Liver (tissue), 9 donors: ENCODE results near the gene LRRC7. TPM values are rescaled to one million over a fixed set of nuclear protein-coding genes. Genes with fewer than 3 reads are reported as not detected.

Source experiments
- DNase-seq: peaks from one replicate; pipeline ENCODE4 v3.0.0-alpha.2; 2017; ENCODE audit warnings: low spot score
- H3K27ac ChIP-seq, 2 donors: one replicate each; pipeline ENCODE4 v1.7.0; 2013; ENCODE audit warnings: inconsistent platforms in 2 of 2, low read length in 2 of 2, control low read depth in 1 of 2, low read depth in 1 of 2, mild to moderate bottlenecking in 1 of 2
- H3K27me3 ChIP-seq, 4 donors: one replicate each; pipeline versions ENCODE4 v1.6.1 to v1.7.0; 2013; ENCODE audit warnings: low read length in 3 of 4, inconsistent platforms in 1 of 4, mild to moderate bottlenecking in 1 of 4, moderate library complexity in 1 of 4; ENCODE audit not compliant: control insufficient read depth in 4 of 4, insufficient read depth in 4 of 4
- H3K36me3 ChIP-seq, 4 donors: one replicate each; pipeline versions ENCODE4 v1.6.1 to v1.7.0; 2013; ENCODE audit warnings: low read length in 3 of 4, mild to moderate bottlenecking in 3 of 4, low read depth in 1 of 4, moderate library complexity in 1 of 4; ENCODE audit not compliant: control insufficient read depth in 4 of 4, insufficient read depth in 3 of 4
- H3K4me1 ChIP-seq, 4 donors: one replicate each; pipeline versions ENCODE4 v1.6.1 to v1.7.0; 2013; ENCODE audit warnings: low read length in 3 of 4, mild to moderate bottlenecking in 3 of 4, moderate library complexity in 1 of 4; ENCODE audit not compliant: control insufficient read depth in 4 of 4, insufficient read depth in 4 of 4
- H3K4me3 ChIP-seq, 3 donors: one replicate each; pipeline versions ENCODE4 v1.6.1 to v1.7.0; 2013; ENCODE audit warnings: low read length in 3 of 3, control low read depth in 1 of 3, low read depth in 1 of 3, mild to moderate bottlenecking in 1 of 3
- H3K9ac ChIP-seq, 2 donors: one replicate each; pipeline ENCODE4 v1.7.0; 2013; ENCODE audit warnings: low read length in 2 of 2, mild to moderate bottlenecking in 2 of 2, moderate library complexity in 2 of 2, control low read depth in 1 of 2, low read depth in 1 of 2
- H3K9me3 ChIP-seq, 4 donors: one replicate each; pipeline versions ENCODE4 v1.6.1 to v1.7.0; 2013; ENCODE audit warnings: low read length in 3 of 4; ENCODE audit not compliant: control insufficient read depth in 4 of 4
- ATF3 ChIP-seq: IDR thresholded peaks from 2 replicates; pipeline ENCODE4 v1.6.1; 2016; ENCODE audit warnings: antibody characterized with exemption
- EGR1 ChIP-seq, 2 donors: IDR thresholded peaks; 2 replicates each; pipeline ENCODE4 v1.6.1; 2016 to 2018; ENCODE audit warnings: antibody characterized with exemption in 2 of 2, low read depth in 2 of 2
- FOXA1 ChIP-seq: IDR thresholded peaks from 2 replicates; pipeline ENCODE4 v1.6.1; 2016; ENCODE audit warnings: antibody characterized with exemption
- FOXA2 ChIP-seq: IDR thresholded peaks from 2 replicates; pipeline ENCODE4 v1.6.1; 2016; ENCODE audit warnings: antibody characterized with exemption
- HNF4A ChIP-seq, 2 donors: conservative IDR thresholded peaks; 2 replicates each; pipeline ENCODE4 v1.6.1; 2016; ENCODE audit warnings: antibody characterized with exemption in 2 of 2, mild to moderate bottlenecking in 2 of 2
- JUND ChIP-seq, 2 donors: IDR thresholded peaks; 2 replicates each; pipeline ENCODE4 v1.6.1; 2016; ENCODE audit warnings: antibody characterized with exemption in 2 of 2
- MAX ChIP-seq: IDR thresholded peaks from 2 replicates; pipeline ENCODE4 v1.6.1; 2016; ENCODE audit warnings: antibody characterized with exemption
- NR2F2 ChIP-seq: IDR thresholded peaks from 2 replicates; pipeline ENCODE4 v1.6.1; 2016; ENCODE audit warnings: antibody characterized with exemption
- RAD21 ChIP-seq, 2 donors: IDR thresholded peaks; 2 replicates each; pipeline ENCODE4 v1.6.1; 2016; ENCODE audit warnings: antibody characterized with exemption in 2 of 2, mild to moderate bottlenecking in 2 of 2
- REST ChIP-seq: IDR thresholded peaks from 2 replicates; pipeline ENCODE4 v1.6.1; 2016; ENCODE audit warnings: antibody characterized with exemption, mild to moderate bottlenecking
- SP1 ChIP-seq: IDR thresholded peaks from 2 replicates; pipeline ENCODE4 v1.6.1; 2018; ENCODE audit warnings: antibody characterized with exemption, mild to moderate bottlenecking
- TAF1 ChIP-seq: conservative IDR thresholded peaks from 2 replicates; pipeline ENCODE4 v1.6.1; 2016; ENCODE audit warnings: antibody characterized with exemption, mild to moderate bottlenecking
- YY1 ChIP-seq: IDR thresholded peaks from 2 replicates; pipeline ENCODE4 v1.6.1; 2016; ENCODE audit warnings: antibody characterized with exemption, mild to moderate bottlenecking
- ZBTB33 ChIP-seq: IDR thresholded peaks from 2 replicates; pipeline ENCODE4 v1.6.1; 2016; ENCODE audit warnings: antibody characterized with exemption
- WGBS: extraction: QIAGEN DNeasy Blood & Tissue Kit; methylation state at CpG from one replicate; pipeline ENCODE4 v1.1.7; 2013; 5-methylcytosine and 5-hydroxymethylcytosine counted together
- polyA plus RNA-seq, 2 donors: library from polyadenylated mRNA; stranded (reverse) in 1 of 2; unstranded in 1 of 2; fragments of 200-250 nt in 1 of 2; fragments of >200 nt in 1 of 2; fragmentation: Nextera tagmentation in 1 of 2; extraction: Ambion mirVana in 1 of 2; gene quantifications; one replicate each; pipeline versions ENCODE4 v1.2.1 to v1.2.3, GENCODE V29; 2013 to 2015
- total RNA-seq, 2 donors: library from RNA; depleted of rRNA; stranded (reverse); fragments of >200 nt; gene quantifications; one replicate each; pipeline ENCODE4 v1.2.3, GENCODE V29; 2014
- donor health status: healthy.
- donor health status: healthy.
- donor health status: healthy.
- donor health status: healthy.
- donor health status: healthy.

Gene LRRC7
- total and polyA plus RNA-seq, 4 donors = 0.08 to 1.1 (median 0.67) TPM

- no peak overlapping the region for H3K9ac ChIP-seq
- H3K27me3 ChIP-seq = peaks cover 0 to 2% (median 0%) of the 10 kb centered on the region in 4 donors
- no peaks in the 10 kb centered on the region for H3K9me3 ChIP-seq
- H3K4me1 ChIP-seq = no peaks in the 10 kb centered on the region
- H3K36me3 ChIP-seq = no peaks in the 10 kb centered on the region
- WGBS = 66% methylated on average over 2 of the region's 2 CpGs
- DNase-seq = no peak
- TF ChIP-seq SP1 (no peak), TAF1 (no peak), FOXA1 (no peak), ATF3 (no peak), REST (no peak), MAX (no peak), NR2F2 (no peak), HNF4A (conservative IDR thresholded peaks at IDR 0.05) (no peak), FOXA2 (no peak), YY1 (no peak), JUND (IDR thresholded peaks at IDR 0.05) (no peak), EGR1 (IDR thresholded peaks at IDR 0.05; ENCODE audit: low read depth in 2 of 2) (no peak), RAD21 (IDR thresholded peaks at IDR 0.05) (no peak)
- H3K4me3 ChIP-seq = no peak overlapping the region
- no peak overlapping the region for H3K27ac ChIP-seq
Measured at GRCh38 chr1:69835955-69836354, 268.2 kb downstream of the LRRC7 start.

GRCh38 chr1:69836971-69837636 lies 269.4 kb downstream of the LRRC7 start:
- no peak overlapping the region for H3K9ac ChIP-seq
- peaks cover 0 to 2% (median 0%) of the 10 kb centered on the region in 4 donors for H3K27me3 ChIP-seq
- TF ChIP-seq JUND (IDR thresholded peaks at IDR 0.05) (no peak), ZBTB33 (no peak)
- H3K36me3 ChIP-seq = no peaks in the 10 kb centered on the region
- 82% methylated on average over 1 of the region's 1 CpG for WGBS
- no peaks in the 10 kb centered on the region for H3K4me1 ChIP-seq
- H3K27ac ChIP-seq = no peak overlapping the region
- DNase-seq = no peak
- no peaks in the 10 kb centered on the region for H3K9me3 ChIP-seq
- no peak overlapping the region for H3K4me3 ChIP-seq
